Measurements from ENCODE around the gene PPP2R5E.

- TF ChIP-seq EZH2 (IDR thresholded peaks at IDR 0.05) (no peak), POLR2AphosphoS5 (IDR thresholded peaks at IDR 0.05; ENCODE audit: borderline replicate concordance, low read depth, low read length) (no peak)
These were observed 27.9 kb downstream of the PPP2R5E start for GRCh38 chr14:63515240-63515639.
